ENCODE results near the gene RTP3. TPM values are rescaled to one million over a fixed set of nuclear protein-coding genes. Genes with fewer than 3 reads are reported as not detected.

The RTP3 gene
- total and polyA plus RNA-seq, 2 experiments from 2014 or later, result 0.16 TPM; not detected in 1

DNA sequence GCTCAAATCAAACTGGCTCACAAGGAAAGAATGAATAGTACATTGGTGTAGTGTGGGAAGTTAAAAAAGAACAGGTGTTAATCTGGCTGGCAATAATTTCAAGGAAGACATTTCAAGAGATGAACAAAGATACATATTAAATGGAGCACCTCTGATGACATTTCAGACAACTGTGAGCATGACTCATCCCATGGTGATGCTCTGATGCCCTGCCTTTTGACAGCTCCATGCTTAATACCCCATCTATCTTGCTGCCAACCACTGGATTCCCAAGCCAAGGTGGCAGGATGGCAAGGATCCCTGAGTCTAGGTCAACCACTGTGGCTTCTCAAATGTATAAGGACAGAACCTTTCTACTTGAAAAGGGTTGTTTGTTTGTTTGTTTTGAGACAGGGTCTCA lies 39.0 kb downstream of the RTP3 start:
- Mint-ChIP-seq H3K4me1 (peaks cover 13% of the 10 kb centered on the region; the same call in 2 of the 3 replicates), H3K27ac (no peak overlapping the region), H3K9me3 (no peaks in the 10 kb centered on the region), H3K36me3 (ENCODE audit: low read depth) (peaks cover 7% of the 10 kb centered on the region; the same call in 2 of the 3 replicates), H3K27me3 (ENCODE audit: insufficient read depth, low read depth, poor library complexity) (no peaks in the 10 kb centered on the region), H3K4me3 (no peak overlapping the region)
- H2AFZ ChIP-seq, result no peak overlapping the region
- DNase-seq (ENCODE audit: low spot score) (no peak), ATAC-seq (no peak)
- H3K4me1 ChIP-seq (ENCODE audit: insufficient read depth), result peaks cover 9% of the 10 kb centered on the region
- no peaks in the 10 kb centered on the region for H4K20me1 ChIP-seq (replicated peaks; ENCODE audit: insufficient read depth)
- H3K27me3 ChIP-seq (ENCODE audit: insufficient read depth), result no peaks in the 10 kb centered on the region
- H3K4me3 ChIP-seq, result no peak overlapping the region
- H3K4me2 ChIP-seq, result no peak overlapping the region
- 0 out of 2 replicates have a peak, but pooled peaks cover 5% of the 10 kb centered on the region for H3K36me3 ChIP-seq (ENCODE audit: insufficient read depth)
- TF ChIP-seq ZNF462 (CRISPR knock-in tag; IDR thresholded peaks at IDR 0.05) (no peak), ETS1 (IDR thresholded peaks at IDR 0.05) (no peak), POLR2AphosphoS5 (IDR thresholded peaks at IDR 0.05; ENCODE audit: low read depth) (no peak), STAT1 (IDR thresholded peaks at IDR 0.05; ENCODE audit: unreplicated experiment) (no peak), JUNB (IDR thresholded peaks at IDR 0.05; ENCODE audit: unreplicated experiment) (no peak), EZH2 (IDR thresholded peaks at IDR 0.05; ENCODE audit: low read depth, unreplicated experiment) (no peak), CREB1 (CRISPR knock-in tag; IDR thresholded peaks at IDR 0.05; ENCODE audit: low read depth) (no peak), EZH2phosphoT487 (IDR thresholded peaks at IDR 0.05; ENCODE audit: unreplicated experiment) (no peak), ZNF331 (CRISPR knock-in tag; IDR thresholded peaks at IDR 0.05; ENCODE audit: low read depth) (no peak), ZNF114 (CRISPR knock-in tag; IDR thresholded peaks at IDR 0.05) (no peak), NANOG (IDR thresholded peaks at IDR 0.05; ENCODE audit: borderline replicate concordance) (no peak)
- TF ChIP-seq, protein P1, sequence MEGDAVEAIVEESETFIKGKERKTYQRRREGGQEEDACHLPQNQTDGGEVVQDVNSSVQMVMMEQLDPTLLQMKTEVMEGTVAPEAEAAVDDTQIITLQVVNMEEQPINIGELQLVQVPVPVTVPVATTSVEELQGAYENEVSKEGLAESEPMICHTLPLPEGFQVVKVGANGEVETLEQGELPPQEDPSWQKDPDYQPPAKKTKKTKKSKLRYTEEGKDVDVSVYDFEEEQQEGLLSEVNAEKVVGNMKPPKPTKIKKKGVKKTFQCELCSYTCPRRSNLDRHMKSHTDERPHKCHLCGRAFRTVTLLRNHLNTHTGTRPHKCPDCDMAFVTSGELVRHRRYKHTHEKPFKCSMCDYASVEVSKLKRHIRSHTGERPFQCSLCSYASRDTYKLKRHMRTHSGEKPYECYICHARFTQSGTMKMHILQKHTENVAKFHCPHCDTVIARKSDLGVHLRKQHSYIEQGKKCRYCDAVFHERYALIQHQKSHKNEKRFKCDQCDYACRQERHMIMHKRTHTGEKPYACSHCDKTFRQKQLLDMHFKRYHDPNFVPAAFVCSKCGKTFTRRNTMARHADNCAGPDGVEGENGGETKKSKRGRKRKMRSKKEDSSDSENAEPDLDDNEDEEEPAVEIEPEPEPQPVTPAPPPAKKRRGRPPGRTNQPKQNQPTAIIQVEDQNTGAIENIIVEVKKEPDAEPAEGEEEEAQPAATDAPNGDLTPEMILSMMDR (conservative IDR thresholded peaks at IDR 0.05; ENCODE audit: low read depth in 2 of 2), result no peak
- TF ChIP-seq, protein P2, sequence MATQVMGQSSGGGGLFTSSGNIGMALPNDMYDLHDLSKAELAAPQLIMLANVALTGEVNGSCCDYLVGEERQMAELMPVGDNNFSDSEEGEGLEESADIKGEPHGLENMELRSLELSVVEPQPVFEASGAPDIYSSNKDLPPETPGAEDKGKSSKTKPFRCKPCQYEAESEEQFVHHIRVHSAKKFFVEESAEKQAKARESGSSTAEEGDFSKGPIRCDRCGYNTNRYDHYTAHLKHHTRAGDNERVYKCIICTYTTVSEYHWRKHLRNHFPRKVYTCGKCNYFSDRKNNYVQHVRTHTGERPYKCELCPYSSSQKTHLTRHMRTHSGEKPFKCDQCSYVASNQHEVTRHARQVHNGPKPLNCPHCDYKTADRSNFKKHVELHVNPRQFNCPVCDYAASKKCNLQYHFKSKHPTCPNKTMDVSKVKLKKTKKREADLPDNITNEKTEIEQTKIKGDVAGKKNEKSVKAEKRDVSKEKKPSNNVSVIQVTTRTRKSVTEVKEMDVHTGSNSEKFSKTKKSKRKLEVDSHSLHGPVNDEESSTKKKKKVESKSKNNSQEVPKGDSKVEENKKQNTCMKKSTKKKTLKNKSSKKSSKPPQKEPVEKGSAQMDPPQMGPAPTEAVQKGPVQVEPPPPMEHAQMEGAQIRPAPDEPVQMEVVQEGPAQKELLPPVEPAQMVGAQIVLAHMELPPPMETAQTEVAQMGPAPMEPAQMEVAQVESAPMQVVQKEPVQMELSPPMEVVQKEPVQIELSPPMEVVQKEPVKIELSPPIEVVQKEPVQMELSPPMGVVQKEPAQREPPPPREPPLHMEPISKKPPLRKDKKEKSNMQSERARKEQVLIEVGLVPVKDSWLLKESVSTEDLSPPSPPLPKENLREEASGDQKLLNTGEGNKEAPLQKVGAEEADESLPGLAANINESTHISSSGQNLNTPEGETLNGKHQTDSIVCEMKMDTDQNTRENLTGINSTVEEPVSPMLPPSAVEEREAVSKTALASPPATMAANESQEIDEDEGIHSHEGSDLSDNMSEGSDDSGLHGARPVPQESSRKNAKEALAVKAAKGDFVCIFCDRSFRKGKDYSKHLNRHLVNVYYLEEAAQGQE (IDR thresholded peaks at IDR 0.05; ENCODE audit: unreplicated experiment), result no peak
- 0 out of 2 replicates have a peak, but pooled peaks cover 9% of the 10 kb centered on the region for H3K9me2 ChIP-seq (ENCODE audit: insufficient read depth)
- no peaks in the 10 kb centered on the region for H3F3A ChIP-seq (replicated peaks; ENCODE audit: low read depth)
- no peak overlapping the region for H3K27ac ChIP-seq (ENCODE audit: low read depth)
- H3K79me2 ChIP-seq (replicated peaks; ENCODE audit: insufficient read depth), result no peaks in the 10 kb centered on the region

Data from GM23338 (cell line).